GM21717 (cell line): ENCODE measurements around the gene TNK2.
"Not testable (repeated sequence)": the region's sequence is repeated elsewhere in the genome, so short reads cannot be mapped to it uniquely, and the experiment has no call there.

Experiments
- ATAC-seq: cut with Tn5 transposase; IDR thresholded peaks from one replicate; pipeline ENCODE4 v1.9.1; 2021; ENCODE audit warnings: mild to moderate bottlenecking, moderate library complexity; ENCODE audit not compliant: unreplicated experiment

Gene TNK2

DNA sequence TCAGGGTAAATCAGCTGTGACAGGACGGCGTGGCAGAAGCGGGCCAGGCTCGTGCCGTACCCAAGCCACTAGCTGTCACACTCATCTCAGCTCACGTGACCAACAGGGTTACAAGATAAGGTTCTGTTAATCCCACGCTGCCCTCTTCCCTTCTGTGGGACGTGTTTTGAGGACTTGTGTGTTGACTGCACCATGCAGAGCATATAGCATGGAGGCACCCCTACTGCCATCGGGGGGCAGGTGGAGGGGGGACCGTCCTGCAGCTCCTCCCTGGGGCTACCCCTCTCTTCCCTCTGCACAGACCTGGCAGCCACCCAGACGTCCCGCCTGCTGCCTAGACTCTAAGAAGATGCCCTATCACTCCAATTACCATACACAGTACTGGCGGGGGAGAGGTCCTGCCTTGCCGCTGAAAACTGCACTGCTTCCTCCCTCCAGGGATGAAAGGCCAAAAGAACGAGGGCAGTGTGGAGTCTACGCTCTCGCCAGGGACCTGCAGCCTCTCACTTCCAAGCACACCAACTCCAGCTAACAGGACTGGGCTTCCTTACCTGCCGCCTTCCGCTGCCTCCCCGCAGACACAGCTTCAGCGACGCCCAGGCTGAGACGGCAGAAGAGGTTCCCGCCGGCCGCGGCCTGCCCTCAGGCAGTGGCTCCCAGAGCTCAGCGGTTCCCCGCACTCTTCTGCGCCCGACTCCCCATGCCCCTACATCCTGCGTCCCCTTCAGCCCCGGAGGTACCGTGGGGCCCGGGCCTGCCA is at the start of gene TNK2:
TSS of gene TNK2 (minus strand) at position 618 of the 760 bp plus-strand sequence. CDS start 19,963 bp downstream, outside the sequence.
- ATAC-seq: peak; percentile 26

DNA sequence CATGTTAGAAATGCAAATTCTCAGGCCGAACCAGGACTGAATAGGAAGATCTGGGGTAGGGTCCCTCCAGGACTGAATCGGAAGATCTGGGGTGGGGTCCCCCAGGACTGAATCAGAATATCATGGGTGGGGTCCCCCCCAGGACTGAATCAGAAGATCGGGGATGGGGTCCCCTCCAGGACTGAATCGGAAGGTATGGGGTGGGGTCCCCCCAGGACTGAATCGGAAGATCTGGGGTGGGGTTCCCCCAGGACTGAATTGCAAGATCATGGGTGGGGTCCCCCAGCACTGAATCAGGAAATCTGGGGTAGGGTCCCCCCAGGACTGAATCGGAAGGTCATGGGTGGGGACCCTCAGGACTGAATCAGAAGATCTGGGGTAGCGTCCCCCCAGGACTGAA is 48.2 kb upstream of the TNK2 start:
- ATAC-seq: no peak

DNA sequence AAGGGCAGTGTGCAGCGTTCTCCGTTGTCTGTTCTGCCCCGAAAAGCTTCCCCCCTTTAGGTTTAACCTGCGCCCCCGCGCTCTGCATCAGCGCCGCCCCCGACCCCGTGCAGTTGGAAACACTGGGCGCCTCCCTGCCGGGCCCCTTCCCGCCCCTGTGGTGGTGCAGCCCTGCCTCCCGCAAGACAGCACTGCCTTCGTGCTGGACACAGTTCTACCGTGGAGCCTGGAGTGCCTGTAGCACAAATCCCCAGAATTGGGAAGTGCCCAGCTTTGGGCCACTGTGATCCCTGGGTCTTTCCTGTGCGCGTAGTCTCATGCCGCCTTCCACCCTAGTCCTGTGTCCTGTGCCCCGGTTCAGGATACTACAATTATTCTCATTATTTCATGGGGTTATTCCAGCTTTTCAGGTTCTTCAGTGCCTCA is 47.1 kb upstream of the TNK2 start:
- not testable (repeated sequence) for ATAC-seq

DNA sequence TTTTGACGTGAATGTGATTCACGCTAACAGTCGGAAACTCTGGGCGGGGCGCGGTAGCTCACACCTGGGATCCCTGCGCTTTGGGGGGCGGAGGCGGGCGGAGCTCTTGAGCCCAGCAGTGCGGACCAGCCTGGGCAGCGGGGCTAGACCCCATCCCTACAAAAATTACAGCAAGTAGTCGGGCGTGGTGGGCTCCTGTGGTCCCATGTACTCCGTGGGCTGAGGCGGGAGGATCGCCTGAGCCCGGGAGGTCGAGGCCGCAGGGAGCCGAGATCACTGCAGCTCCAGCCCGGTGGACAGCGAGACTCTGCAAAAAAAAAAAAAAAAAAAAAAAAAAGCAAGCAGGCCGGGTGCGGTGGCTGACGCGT is 46.4 kb upstream of the TNK2 start:
- ATAC-seq: peak; percentile 51

DNA sequence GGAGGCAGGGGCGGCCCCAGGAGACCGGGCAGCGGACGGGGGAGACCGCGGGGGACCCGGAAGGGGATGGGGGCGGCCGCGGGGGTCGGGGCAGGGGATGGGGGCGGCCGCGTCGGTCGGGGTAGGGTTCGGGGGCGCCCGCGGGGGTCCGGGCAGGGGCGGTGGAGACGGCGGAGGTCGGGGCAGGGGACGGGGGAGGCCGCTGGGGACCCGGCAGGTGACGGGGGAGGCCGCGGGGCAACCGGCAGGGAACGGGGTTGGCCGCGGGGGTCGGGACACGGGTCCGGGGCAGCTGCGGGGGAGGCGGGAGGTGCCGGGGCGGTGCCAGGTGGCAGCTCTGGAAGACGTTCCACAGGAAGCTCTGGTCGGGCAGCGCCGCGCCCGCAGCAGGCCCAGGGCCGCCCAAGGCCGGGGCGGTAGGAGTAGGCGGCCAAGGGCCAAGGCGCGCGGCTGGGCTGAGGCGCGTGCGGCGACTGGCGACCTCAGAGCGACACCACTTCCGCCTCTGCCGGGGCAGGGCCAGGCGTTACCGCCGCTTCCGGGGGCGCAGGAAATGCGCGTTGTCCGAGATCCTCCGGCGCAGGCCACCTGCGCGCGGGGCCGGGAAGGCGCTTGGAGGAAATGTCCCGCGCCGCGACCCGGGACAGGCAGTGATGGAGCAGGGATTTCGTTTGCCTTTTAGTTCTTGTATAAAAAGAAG is 45.9 kb upstream of the TNK2 start:
- ATAC-seq: peak; percentile 97

DNA sequence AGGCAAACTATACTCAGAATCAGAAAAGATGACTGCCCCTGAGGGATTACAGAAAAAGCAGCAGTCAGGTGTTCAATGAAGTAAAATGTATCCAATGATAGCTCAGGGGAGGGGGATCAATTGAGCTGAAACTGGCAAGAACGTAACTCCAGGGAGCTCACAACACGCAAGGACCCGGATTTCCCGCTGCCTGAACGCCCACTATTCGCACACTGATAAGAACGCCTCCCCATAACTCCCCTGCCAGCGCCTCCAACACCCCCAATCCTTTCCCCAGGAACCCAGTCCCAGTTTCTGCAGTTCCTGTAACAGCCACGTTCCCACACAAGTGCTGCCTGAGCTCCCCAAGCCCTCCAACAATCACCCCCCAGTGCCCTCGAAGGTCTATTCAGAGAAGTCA is 44.2 kb upstream of the TNK2 start:
- ATAC-seq: not testable (repeated sequence)

DNA sequence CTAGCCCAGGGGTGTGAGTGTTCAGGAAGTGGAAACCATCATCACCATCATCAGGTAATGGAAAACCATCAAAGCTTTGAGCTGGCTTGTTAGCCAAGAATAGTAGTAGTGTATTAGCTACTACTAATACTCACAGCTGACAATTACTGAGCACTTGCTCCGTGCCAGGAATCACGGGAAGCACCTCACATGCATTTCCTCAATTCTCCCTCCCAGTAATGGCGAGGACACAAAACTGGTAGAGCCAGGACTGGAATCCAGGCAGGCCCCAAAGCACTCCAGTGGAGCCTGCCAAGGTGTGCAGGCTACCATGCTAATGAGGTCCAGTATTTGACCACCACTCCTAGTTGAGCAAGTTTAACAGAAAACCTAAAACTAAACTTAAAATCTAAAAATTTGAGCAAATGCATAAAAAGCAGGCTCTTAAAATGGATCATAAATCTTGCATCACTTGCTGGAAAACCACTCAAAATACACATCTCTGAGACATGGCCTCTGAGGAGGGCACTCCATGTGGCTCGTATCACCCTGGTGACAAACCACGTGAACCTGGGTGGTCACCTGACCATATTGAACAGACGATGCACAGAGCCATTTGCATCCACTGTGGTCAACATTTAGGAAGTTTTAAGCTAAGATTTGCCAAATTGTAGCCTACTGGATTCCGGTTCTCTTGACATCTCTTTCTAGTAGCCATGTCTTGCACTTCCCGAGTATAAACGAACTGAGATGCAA is 43.3 kb upstream of the TNK2 start:
- not testable (repeated sequence) for ATAC-seq

DNA sequence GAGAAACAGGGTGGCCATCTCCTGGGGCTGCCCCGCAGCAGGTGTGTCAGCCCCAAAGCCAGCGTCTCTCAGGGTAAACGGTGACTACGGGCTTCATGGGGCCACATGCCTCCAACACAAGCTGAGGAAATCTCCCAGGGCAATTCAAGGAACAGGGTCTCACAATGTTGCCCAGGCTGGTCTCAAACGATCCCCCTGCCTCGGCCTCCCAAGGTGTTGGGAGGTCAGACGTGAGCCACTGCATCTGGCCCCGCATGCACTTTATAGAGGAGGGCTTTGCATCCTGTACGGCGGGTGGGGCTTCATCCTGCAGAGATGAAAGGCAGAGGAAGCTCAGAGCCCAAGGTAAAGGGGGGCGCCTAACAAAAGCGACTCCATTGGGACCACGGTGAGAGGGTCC is 42.4 kb upstream of the TNK2 start:
- not testable (repeated sequence) for ATAC-seq

DNA sequence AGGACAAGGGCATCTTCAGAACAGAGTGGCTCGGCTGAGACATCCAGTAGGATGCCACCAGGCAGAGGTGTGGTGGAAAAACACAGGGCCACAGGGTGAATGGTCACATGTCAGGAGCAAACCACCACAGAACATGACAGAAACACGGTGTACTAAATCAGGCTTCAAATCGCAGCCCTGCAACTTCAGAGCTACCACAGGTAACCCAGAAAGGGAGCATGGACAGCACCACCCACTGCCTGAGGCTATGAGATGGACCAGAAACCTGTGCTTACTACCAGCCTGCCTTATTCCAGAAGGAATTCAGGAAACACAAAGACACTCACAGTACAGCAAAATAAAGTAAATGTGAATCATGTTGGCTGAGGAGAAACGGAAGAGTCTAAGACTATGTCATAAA is 41.8 kb upstream of the TNK2 start:
- not testable (repeated sequence) for ATAC-seq

DNA sequence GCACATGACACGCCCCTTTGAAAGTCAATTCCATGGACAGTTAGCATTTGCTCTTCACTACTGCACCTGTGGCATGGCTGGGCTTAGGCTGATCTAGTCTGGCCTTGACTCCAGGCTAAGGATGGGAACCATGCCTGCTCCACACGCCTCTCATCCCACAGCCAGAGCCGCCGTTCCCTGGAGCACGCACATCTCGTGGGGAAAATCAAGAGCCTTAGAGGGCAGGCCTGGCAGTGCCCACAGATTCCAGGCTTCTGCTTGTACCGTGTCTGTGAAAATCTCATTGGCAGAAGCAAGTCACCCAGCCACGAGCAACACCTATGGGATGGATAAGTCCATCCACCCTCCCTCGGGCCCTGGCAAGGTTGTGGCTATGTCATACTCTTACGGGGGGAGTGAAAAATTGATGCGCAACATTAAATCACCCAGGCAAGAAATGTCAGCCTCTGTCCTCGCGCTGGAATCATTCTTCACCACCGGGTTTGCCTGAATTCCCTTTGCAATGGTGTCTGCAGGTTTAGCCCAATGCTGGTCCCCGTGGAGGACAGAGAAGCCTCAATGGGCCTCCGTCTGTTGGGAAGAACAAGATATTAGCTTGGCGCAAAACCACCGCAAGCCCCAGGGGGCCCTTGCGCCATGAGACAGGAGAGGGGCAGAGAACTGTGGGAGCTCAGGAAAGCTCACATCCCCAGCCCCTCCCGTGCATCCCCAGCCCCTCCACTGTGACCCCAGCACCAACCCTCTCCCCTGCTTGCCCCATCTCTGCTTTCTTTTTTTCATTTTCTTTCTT is 38.8 kb upstream of the TNK2 start:
- ATAC-seq: not testable (repeated sequence)

DNA sequence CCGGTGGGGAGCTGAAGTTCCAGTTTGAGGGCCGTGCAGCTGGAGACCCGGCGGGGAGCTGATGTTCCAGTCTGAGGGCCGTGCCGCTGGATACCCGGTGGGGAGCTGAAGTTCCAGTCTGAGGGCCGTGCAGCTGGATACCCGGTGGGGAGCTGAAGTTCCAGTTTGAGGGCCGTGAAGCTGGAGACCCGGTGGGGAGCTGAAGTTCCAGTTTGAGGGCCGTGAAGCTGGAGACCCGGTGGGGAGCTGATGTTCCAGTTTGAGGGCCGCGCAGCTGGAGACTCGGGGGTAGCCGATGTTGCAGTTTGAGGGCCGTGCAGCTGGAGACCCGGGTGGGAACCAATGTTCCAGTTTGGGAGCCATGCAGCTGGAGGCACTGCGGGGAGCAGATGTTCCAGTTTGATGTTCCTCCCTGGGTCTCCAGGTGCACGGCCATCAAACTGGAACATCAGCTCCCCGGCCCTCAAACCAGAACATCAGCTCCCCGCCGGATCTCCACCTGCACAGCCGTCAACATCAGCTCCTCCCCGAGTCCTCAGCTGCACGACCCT is 33.0 kb upstream of the TNK2 start:
- ATAC-seq: not testable (repeated sequence)

DNA sequence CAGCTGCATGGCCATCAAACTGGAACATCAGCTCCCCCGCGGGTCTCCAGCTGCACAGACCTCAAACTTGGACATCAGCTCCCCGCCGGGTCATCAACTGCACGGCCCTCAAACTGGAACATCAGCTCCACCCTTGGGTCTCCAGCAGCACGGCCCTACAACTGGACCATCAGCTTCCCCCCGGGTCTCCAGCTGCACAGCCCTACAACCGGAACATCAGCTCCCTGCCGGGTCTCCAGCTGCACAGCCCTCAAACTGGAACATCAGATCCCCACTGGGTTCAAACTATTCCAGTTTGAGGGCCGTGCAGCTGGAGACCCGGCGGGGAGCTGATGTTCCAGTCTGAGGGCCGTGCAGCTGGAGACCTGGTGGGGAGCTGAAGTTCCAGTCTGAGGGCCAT is 32.5 kb upstream of the TNK2 start:
- not testable (repeated sequence) for ATAC-seq

DNA sequence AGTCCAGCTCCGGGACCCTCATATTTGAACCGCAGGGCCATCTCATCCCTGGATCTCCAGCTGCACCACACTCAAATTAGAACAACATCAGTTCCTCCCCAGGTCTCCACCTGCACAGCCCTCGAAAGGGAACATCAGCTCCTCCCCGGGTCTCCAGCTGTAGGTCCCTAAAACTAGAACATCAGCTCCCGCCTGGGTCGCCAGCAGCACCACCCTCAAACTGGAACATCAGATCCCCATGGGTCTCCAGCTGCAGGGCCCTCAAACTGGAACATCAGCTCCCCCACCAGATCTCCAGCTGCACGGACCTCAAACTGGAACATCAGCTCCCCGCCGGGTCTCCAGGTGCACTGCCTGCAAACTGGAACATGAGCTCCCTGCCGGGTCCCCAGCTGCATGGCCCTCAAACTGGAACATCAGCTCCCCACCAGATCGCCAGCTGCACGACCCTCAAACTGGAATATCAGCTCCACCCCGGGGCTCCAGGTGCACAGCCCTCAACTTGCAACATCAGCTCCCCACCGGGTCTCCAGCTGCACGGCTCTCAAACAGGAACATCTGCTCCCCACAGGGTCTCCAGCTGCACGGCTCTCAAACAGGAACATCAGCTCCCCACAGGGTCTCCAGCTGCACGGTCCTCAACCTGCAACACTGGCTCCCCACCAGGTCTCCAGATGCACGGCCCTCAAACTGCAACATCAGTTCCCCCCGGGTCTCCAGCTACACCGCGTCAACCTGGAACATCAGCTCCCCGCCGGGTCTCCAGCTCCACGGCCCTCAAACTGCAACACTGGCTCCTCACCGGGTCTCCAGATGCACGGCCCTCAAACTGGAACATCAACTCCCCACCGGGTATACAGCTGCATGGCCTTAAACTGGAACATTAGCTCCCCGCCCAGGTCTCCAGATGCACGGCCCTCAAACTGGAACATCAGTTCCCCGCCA is 31.4 kb upstream of the TNK2 start:
- ATAC-seq: not testable (repeated sequence)

DNA sequence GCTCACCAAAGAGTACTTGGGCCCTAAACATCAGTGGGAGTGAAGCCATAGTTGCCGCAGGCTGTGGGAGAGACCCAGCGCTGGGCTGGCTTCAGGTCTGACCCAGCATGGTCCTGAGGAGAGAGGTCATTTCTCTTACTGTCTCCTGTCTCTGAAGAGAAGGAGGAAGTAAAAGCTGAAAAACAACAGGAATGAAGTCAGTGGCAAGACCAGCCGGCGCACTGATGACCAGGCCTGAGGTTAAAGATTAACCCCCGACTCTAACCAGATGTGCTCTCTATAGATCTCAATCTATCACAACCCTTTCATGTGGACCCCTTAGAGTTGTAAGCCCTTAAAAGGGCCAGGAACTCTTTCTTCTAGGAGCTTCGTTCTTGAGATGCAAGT is 24.7 kb upstream of the TNK2 start:
- not testable (repeated sequence) for ATAC-seq

DNA sequence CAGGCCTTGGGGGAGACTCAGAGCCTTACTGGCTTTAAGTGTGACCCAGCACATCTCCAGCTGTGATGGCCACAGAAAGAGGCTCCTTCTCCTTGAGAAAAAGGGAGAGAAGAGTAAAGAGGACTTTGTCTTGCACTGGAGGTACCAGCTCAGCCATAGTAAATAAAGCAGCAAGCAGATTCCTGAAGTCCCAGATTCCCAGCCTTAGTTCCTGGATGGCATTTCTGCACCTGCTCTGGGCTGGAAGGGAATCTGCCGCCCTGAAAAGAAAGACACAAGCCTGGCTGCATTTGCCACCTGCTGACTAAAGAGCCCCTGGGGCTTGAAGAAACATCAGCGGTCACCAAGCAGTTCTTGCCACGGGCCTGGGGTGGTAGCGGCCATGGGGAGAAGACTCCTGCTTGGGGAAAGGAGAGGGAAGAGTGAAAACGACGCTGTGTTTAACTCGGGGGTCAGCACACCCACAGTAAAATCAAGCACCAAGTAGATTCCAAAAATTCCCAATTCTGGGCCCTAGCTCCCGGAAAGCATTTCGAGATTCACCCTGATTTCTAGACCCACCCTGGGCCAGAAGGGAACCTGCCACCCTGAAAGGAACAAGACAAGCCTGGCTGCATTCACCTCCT is 24.2 kb upstream of the TNK2 start:
- ATAC-seq: no peak

DNA sequence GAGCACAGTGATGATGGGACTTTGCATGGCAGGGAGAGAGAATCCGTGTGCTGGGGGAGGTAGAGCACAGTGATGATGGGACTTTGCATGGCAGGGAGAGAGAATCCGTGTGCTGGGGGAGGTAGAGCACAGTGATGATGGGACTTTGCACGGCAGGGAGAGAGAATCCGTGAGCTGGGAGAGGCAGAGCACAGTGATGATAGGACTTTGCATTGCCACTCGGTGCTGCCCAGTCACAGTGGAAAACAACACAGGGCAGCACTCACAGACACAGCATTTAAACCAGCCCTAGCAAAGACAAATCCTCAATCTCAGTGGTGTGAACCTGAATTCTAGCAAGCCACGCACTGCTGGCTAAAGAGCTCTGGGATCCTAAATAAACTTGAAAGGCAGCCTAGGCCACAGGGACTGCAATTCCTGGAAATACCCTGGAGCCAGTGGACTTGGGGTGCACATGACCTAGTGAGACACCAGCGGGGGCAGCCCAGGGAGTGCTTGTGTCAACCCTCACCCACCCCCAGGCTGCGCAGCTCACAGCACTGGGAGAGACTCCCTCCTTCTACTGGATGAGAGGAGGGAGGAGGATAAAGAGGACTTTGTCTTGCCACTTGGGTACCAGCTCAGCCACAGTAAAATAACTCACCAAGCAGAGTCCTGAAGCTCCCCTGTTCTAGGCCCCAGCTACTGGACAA is 23.4 kb upstream of the TNK2 start:
- ATAC-seq: no peak

DNA sequence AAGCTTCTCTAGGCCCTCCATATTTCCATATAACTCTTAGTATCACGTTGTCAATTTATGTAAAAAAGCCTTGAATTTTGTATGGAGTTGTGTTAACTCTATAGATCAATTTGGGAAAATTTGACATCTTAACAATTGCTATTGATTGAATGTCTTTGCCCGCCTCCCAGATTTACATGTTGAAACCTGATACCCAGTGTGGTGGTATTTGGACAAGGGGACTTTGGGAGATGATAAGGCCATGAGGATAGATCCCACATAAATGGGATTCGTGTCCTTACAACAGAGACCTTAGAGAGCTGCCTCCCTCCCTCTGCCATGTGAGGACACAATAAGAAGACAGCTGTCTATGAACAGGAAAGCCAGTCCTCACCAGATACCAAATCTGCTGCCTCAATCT is 21.1 kb upstream of the TNK2 start:
- ATAC-seq: no peak

DNA sequence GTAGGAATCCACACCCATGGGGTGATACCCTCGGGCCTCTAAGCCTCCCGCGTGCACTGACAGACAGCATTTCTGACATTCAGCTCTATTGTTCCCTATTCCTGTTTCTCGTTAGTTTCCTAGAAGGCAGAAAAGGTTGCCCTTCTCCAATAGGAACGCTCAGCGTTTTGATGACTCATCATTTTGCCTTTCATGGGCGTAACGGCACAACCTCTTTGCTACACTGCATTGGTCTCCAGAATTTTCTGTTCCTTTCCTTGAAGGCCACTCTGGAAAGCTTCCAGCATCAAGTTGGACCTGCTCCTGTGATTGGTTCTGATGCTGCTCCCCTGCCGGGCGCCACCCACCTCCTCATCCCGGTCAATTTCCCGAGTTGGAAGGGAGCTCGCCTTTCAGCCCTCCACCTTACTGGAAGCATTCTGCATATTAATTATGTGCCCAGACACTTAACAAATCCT is 13.0 kb upstream of the TNK2 start:
- no peak for ATAC-seq
